A673 (cell line): Measurements from ENCODE around the gene NFYA. TPM values are rescaled to one million over a fixed set of nuclear protein-coding genes. Genes with fewer than 3 reads are reported as not detected.

Experiments
- BruUV-seq: library from RNA; stranded (reverse); fragments of 400-500 nt; replicated peaks from 2 replicates; lab custom pipeline; 2021; lab: Mats Ljungman, UMichigan
- CTCF ChIA-PET: fragments of 300-600 bp; sonication (Branson Sonifier 250); formaldehyde crosslinking; loops from one replicate; lab custom pipeline; 2022; ENCODE audit warnings: antibody characterized with exemption; lab: Charles Lee
- POLR2A ChIA-PET: fragments of 300-600 bp; sonication (Branson Sonifier 250); formaldehyde crosslinking; loops from one replicate; lab custom pipeline; 2022; ENCODE audit warnings: antibody characterized with exemption; ENCODE audit not compliant: low non-redundant PET; lab: Charles Lee
- DNase-seq: peaks from one replicate; pipeline ENCODE4 v3.0.0-alpha.2; 2015; ENCODE audit warnings: low spot score
- H3K27ac ChIP-seq: fragments of 200-600 bp; sonication (generic); 2 replicates; pipeline ENCODE4 v1.5.1; 2016; ENCODE audit warnings: mixed run types, low read depth, mild to moderate bottlenecking, mixed read lengths, antibody characterized with exemption, low read length; ENCODE audit not compliant: poor library complexity, severe bottlenecking
- H3K27me3 ChIP-seq: fragments of 200-600 bp; sonication (generic); replicated peaks from 2 replicates; pipeline ENCODE4 v1.6.1; 2017; ENCODE audit warnings: mixed run types, low read depth, mild to moderate bottlenecking, mixed read lengths, antibody characterized with exemption, low read length; ENCODE audit not compliant: insufficient read depth, poor library complexity
- H3K36me3 ChIP-seq: fragments of 200-600 bp; sonication (generic); 2 replicates; pipeline ENCODE4 v1.6.1; 2016; ENCODE audit warnings: mixed run types, mild to moderate bottlenecking, mixed read lengths, antibody characterized with exemption, low read length; ENCODE audit not compliant: insufficient read depth, poor library complexity, severe bottlenecking
- H3K4me1 ChIP-seq: fragments of 200-600 bp; sonication (generic); 2 replicates; pipeline ENCODE4 v1.6.1; 2017; ENCODE audit warnings: mixed run types, mild to moderate bottlenecking, mixed read lengths, antibody characterized with exemption, low read length; ENCODE audit not compliant: insufficient read depth, poor library complexity, severe bottlenecking
- H3K4me3 ChIP-seq: fragments of 200-600 bp; sonication (generic); 2 replicates; pipeline ENCODE4 v1.5.1; 2016; ENCODE audit warnings: low read depth, mixed run types, mild to moderate bottlenecking, mixed read lengths, low read length; ENCODE audit not compliant: poor library complexity, severe bottlenecking
- H3K9me3 ChIP-seq: fragments of 200-600 bp; sonication (generic); 2 replicates; pipeline ENCODE4 v1.6.1; 2016; ENCODE audit warnings: mixed run types, low read depth, mild to moderate bottlenecking, mixed read lengths, antibody characterized with exemption, low read length; ENCODE audit not compliant: poor library complexity, severe bottlenecking
- EZH2 ChIP-seq: fragments of 200-600 bp; sonication (generic); IDR thresholded peaks from 2 replicates; pipeline ENCODE4 v1.6.1; 2017; ENCODE audit warnings: borderline replicate concordance, low read depth, mild to moderate bottlenecking, mixed read lengths, antibody characterized with exemption, low read length; ENCODE audit not compliant: poor library complexity, severe bottlenecking
- intact Hi-C: fragments of 100-400 bp; cut with micrococcal nuclease; formaldehyde crosslinking; loops from one replicate; pipeline ENCODE4 v1.10.0; 2022; ENCODE audit not compliant: unreplicated experiment
- total RNA-seq: library from RNA; stranded (reverse); gene quantifications from 2 replicates; pipeline ENCODE4 v1.2.3, GENCODE V29; 2021
- TF ChIP-seq, protein P1 (sequence below): fragments of 300-800, 200-600 bp; sonication (generic); conservative IDR thresholded peaks from 2 replicates; pipeline ENCODE4 v1.5.1; 2017; ENCODE audit warnings: low read depth, mild to moderate bottlenecking, antibody characterized with exemption, low read length, moderate library complexity, mixed read lengths

NFYA gene
- total RNA-seq, 1 experiment from 2014 or later: 45.4 TPM

DNA sequence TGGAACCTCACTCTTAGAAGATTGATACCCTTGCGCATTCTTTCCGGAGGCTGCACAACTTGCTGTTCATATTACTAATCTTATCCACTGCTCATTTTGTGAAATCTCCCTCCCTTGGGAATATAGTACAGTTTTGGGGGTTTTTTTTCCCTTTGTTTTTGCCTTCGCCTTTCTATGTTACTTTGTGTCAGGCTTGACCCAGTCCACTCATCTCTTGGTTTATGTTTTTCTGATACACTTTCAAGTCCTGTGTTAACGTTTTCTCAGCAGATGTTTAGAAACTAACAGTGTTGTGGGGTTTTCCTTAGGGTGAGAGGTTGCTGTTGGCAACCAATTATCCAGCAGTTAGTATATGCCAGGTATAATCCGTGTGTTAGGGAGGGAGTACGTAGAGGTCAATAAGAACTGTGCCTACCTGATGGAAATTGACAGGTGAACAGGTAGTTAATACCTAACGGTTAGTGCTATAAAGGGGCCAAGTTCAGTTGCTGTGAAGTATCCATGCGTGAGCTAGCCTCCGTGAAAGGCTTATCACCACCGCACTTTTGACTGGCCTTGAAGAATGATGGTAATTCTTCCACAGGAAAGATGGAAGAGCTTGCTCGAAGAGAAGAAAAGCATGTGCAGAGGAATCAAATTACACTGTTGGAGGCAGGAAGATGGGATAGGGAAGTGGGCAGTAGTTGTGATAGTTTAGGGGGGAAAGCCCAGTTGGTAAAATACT, 1.4 kb downstream of the NFYA start:
- ChIA-PET CTCF (no interaction called here), POLR2A (no interaction called here)
- TF ChIP-seq, protein P1, sequence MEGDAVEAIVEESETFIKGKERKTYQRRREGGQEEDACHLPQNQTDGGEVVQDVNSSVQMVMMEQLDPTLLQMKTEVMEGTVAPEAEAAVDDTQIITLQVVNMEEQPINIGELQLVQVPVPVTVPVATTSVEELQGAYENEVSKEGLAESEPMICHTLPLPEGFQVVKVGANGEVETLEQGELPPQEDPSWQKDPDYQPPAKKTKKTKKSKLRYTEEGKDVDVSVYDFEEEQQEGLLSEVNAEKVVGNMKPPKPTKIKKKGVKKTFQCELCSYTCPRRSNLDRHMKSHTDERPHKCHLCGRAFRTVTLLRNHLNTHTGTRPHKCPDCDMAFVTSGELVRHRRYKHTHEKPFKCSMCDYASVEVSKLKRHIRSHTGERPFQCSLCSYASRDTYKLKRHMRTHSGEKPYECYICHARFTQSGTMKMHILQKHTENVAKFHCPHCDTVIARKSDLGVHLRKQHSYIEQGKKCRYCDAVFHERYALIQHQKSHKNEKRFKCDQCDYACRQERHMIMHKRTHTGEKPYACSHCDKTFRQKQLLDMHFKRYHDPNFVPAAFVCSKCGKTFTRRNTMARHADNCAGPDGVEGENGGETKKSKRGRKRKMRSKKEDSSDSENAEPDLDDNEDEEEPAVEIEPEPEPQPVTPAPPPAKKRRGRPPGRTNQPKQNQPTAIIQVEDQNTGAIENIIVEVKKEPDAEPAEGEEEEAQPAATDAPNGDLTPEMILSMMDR: no peak
- TF ChIP-seq EZH2: no peak
- Histone ChIP-seq H3K27ac (peak overlapping the region; percentile 100), H3K36me3 (peaks cover 3% of the 10 kb centered on the region), H3K27me3 (no peaks in the 10 kb centered on the region), H3K4me1 (peaks cover 28% of the 10 kb centered on the region), H3K4me3 (peak overlapping the region; percentile 91), H3K9me3 (no peaks in the 10 kb centered on the region)
- TSS peak; percentile 70 for BruUV-seq
- intact Hi-C loops: loop anchor here (5.0 kb wide), 1 partner anchor 243 kb away; no protein-coding TSS in a partner anchor
- peak; percentile 37 for DNase-seq

GRCh38 chr6:41074692-41075436, 2.1 kb downstream of the NFYA start:
- no peak for DNase-seq
- POLR2A ChIA-PET: no interaction called here
- Histone ChIP-seq H3K36me3 (peaks cover 11% of the 10 kb centered on the region), H3K27ac (peak overlapping the region; percentile 100), H3K9me3 (no peaks in the 10 kb centered on the region), H3K27me3 (no peaks in the 10 kb centered on the region), H3K4me3 (peak overlapping the region; percentile 91), H3K4me1 (peaks cover 28% of the 10 kb centered on the region)
- no TSS peak for BruUV-seq
- CTCF ChIA-PET: no interaction called here
- TF ChIP-seq EZH2: no peak
- TF ChIP-seq, protein P1: no peak
- intact Hi-C loops: loop anchor here (5.0 kb wide), 1 partner anchor 242 kb away; no protein-coding TSS in a partner anchor

GRCh38 chr6:41075651-41076626, 3.2 kb downstream of the NFYA start:
- no peaks in the 10 kb centered on the region for H3K9me3 ChIP-seq
- no peaks in the 10 kb centered on the region for H3K27me3 ChIP-seq
- ChIA-PET POLR2A (no interaction called here), CTCF (interaction anchor here (0.6 kb wide), 1 partner anchor 349 kb away, joined by 3 read pairs; no protein-coding TSS in a partner anchor)
- TF ChIP-seq, protein P1: no peak
- no peak for TF ChIP-seq EZH2
- H3K4me3 ChIP-seq: no peak overlapping the region
- H3K36me3 ChIP-seq: peaks cover 21% of the 10 kb centered on the region
- H3K4me1 ChIP-seq: peaks cover 21% of the 10 kb centered on the region
- no peak for DNase-seq
- BruUV-seq: no TSS peak
- H3K27ac ChIP-seq: peak overlapping the region; percentile 14
- intact Hi-C loops: no loop called here
